ENCODE results near the gene FNDC3B. TPM values are rescaled to one million over a fixed set of nuclear protein-coding genes. Genes with fewer than 3 reads are reported as not detected.

FNDC3B gene
- total RNA-seq, 2 experiments from 2014 or later = 10.6 to 12.0 TPM

DNA sequence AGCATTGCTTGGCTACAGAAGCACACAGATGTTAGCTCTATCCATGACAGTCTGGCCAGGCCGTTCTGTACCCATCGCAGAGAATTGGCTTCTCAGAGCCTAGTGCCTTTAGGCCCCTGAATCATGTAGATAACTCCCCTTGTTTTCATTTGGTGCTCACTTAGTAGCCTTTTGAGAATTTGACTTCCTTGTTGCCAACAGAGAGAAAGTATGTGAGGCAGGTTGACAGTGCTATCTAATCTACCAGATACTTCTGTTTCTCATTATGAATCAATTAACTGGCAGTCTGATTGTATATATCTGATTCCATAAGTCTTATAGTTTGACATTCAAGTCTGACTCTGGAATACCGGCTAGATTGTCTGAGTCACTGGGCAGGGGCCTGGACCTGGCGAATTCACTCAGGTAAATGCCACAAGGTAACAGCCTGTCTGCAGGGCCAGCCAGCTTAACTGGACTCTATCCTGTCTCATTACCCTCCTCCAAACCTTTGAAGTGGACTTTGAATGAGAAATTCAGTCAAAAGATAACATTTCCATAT, 248.6 kb downstream of the FNDC3B start:
- Mint-ChIP-seq H3K9me3 (no peaks in the 10 kb centered on the region), H3K27me3 (no peaks in the 10 kb centered on the region), H3K36me3 (ENCODE audit: low read depth) (peaks cover 2% of the 10 kb centered on the region), H3K4me1 (ENCODE audit: low read depth) (peaks cover 9% of the 10 kb centered on the region), H3K4me3 (no peak overlapping the region), H3K27ac (no peak overlapping the region)
- ATAC-seq (no peak), DNase-seq (no peak)
- TF ChIP-seq, protein P1, sequence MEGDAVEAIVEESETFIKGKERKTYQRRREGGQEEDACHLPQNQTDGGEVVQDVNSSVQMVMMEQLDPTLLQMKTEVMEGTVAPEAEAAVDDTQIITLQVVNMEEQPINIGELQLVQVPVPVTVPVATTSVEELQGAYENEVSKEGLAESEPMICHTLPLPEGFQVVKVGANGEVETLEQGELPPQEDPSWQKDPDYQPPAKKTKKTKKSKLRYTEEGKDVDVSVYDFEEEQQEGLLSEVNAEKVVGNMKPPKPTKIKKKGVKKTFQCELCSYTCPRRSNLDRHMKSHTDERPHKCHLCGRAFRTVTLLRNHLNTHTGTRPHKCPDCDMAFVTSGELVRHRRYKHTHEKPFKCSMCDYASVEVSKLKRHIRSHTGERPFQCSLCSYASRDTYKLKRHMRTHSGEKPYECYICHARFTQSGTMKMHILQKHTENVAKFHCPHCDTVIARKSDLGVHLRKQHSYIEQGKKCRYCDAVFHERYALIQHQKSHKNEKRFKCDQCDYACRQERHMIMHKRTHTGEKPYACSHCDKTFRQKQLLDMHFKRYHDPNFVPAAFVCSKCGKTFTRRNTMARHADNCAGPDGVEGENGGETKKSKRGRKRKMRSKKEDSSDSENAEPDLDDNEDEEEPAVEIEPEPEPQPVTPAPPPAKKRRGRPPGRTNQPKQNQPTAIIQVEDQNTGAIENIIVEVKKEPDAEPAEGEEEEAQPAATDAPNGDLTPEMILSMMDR (IDR thresholded peaks at IDR 0.05) = no peak
- intact Hi-C loops (cut with micrococcal nuclease) = no loop called here
- POLR2A ChIA-PET = no interaction called here
- CTCF ChIA-PET = interaction anchor here (1.8 kb wide), 1 partner anchor 10 kb away, joined by 4 read pairs; no protein-coding TSS in a partner anchor

DNA sequence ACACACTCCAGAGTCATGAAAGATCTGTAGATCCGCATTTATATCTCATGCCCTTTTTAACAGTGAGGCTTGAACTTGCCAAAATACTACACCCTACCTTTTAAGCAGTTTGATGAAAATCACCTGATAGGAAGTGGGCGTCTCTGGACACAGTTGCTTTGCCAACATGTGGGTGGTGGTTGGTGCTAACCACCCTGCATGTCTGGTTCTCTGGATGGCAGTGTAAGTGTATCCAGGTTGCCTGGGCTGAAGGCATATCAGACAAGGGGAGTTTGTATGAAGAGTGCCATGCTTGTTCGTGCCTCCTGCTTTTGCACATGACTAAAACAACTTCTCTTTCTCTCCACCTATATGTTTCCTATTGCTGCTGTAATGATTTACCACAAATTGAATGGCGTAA, 249.3 kb downstream of the FNDC3B start:
- TF ChIP-seq, protein P1 (IDR thresholded peaks at IDR 0.05) = no peak
- DNase-seq = no peak
- ATAC-seq = no peak
- intact Hi-C loops (cut with micrococcal nuclease) = no loop called here
- POLR2A ChIA-PET = no interaction called here
- Mint-ChIP-seq H3K4me3 (no peak overlapping the region), H3K9me3 (no peaks in the 10 kb centered on the region), H3K27me3 (no peaks in the 10 kb centered on the region), H3K4me1 (ENCODE audit: low read depth) (peaks cover 9% of the 10 kb centered on the region), H3K36me3 (ENCODE audit: low read depth) (peaks cover 2% of the 10 kb centered on the region), H3K27ac (no peak overlapping the region)
- CTCF ChIA-PET = no interaction called here

DNA sequence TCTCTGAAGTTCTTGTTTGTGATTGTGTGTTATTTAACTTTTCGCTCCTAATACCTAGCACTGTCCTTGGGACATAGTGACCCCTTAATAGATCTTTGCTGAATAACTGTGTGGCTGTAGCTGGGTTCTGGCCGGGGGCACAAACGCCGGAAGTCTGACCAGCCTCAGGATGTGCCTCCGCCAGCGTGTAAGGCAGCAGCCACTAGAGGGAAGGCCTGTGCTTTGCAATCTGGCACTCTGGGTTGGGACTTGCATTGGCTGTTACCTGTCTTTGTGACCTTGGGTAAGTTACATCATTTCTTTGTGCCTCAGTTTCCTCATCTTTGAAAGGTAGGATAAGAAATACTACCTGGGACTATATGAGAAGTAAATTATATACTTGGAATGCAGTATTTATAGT, 250.2 kb downstream of the FNDC3B start:
- intact Hi-C loops (cut with micrococcal nuclease) = no loop called here
- peaks cover 4% of the 10 kb centered on the region for H3K36me3 Mint-ChIP-seq (ENCODE audit: low read depth)
- no peak for DNase-seq
- TF ChIP-seq, protein P1 (IDR thresholded peaks at IDR 0.05) = no peak
- H3K4me1 Mint-ChIP-seq (ENCODE audit: low read depth) = peaks cover 9% of the 10 kb centered on the region
- POLR2A ChIA-PET = no interaction called here
- CTCF ChIA-PET = no interaction called here
- H3K27me3 Mint-ChIP-seq = no peaks in the 10 kb centered on the region
- ATAC-seq = no peak
- no peak overlapping the region for H3K4me3 Mint-ChIP-seq
- no peaks in the 10 kb centered on the region for H3K9me3 Mint-ChIP-seq
- no peak overlapping the region for H3K27ac Mint-ChIP-seq

GRCh38 chr3:172290457-172290856, 251.1 kb downstream of the FNDC3B start:
- H3K27me3 Mint-ChIP-seq = no peaks in the 10 kb centered on the region
- TF ChIP-seq, protein P1 (IDR thresholded peaks at IDR 0.05) = no peak
- ATAC-seq (no peak), DNase-seq (no peak)
- intact Hi-C loops (cut with micrococcal nuclease) = no loop called here
- no peak overlapping the region for H3K27ac Mint-ChIP-seq
- H3K9me3 Mint-ChIP-seq = no peaks in the 10 kb centered on the region
- CTCF ChIA-PET = no interaction called here
- H3K4me1 Mint-ChIP-seq (ENCODE audit: low read depth) = peaks cover 9% of the 10 kb centered on the region
- H3K36me3 Mint-ChIP-seq (ENCODE audit: low read depth) = peaks cover 6% of the 10 kb centered on the region
- H3K4me3 Mint-ChIP-seq = no peak overlapping the region
- POLR2A ChIA-PET = no interaction called here

DNA sequence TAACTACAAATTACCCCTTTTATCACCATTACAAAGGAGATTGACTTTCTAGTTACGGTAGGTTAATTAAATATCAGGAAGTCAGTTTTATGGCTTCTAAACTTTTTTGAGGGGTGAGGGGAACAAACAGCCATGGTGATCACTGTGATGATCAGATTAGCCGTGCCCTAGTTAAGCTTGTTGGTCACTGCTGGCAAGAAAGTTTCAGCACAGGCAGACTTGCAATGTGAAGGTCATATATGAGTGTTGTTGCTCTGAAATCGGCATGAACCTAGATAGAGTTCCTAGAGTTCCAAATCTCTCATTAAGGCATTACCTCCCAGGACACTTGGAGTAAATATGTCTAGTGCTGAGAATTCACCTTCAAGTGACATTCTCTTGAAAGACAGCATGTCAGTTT, 252.3 kb downstream of the FNDC3B start:
- DNase-seq = no peak
- ChIA-PET POLR2A (no interaction called here), CTCF (interaction anchor here (1.3 kb wide), 1 partner anchor 41 kb away, joined by 3 read pairs; no protein-coding TSS in a partner anchor)
- Mint-ChIP-seq H3K27ac (no peak overlapping the region), H3K9me3 (no peaks in the 10 kb centered on the region), H3K4me3 (no peak overlapping the region), H3K36me3 (ENCODE audit: low read depth) (peaks cover 8% of the 10 kb centered on the region), H3K4me1 (ENCODE audit: low read depth) (peaks cover 9% of the 10 kb centered on the region), H3K27me3 (no peaks in the 10 kb centered on the region)
- no peak for ATAC-seq
- TF ChIP-seq, protein P1 (IDR thresholded peaks at IDR 0.05) = no peak
- intact Hi-C loops (cut with micrococcal nuclease) = no loop called here

All from activated CD8-positive, alpha-beta T cell treated with anti-CD3 and anti-CD28 coated beads for 36 hours (primary cell).